Measurements from ENCODE around the gene MTG2. TPM values are rescaled to one million over a fixed set of nuclear protein-coding genes. Genes with fewer than 3 reads are reported as not detected.

Gene MTG2
- total RNA-seq, 6 experiments from 2014 or later: 27.0 to 45.6 (median 31.8) TPM

- ATAC-seq (peak in 2 of 4 donors; percentile 15 to 18), DNase-seq (peak in 2 of 3 donors; percentile 14 to 24)
- Histone ChIP-seq H3K27ac (peak overlapping the region in 1 of 3 donors; percentile 7), H3K9me3 (no peaks in the 10 kb centered on the region), H3K36me3 (peaks cover 0 to 24% (median 2%) of the 10 kb centered on the region in 4 donors), H3K27me3 (no peaks in the 10 kb centered on the region), H3K4me3 (no peak overlapping the region), H3K4me1 (peaks cover 0 to 15% (median 2%) of the 10 kb centered on the region in 4 donors)
- TF ChIP-seq POLR2A (IDR thresholded peaks at IDR 0.05): no peak
- TF ChIP-seq CTCF (IDR thresholded peaks at IDR 0.05): no peak
- WGBS (ENCODE audit: insufficient coverage, low coverage, low lambda C conversion rate, missing lambda C conversion rate): 83% methylated on average over 1 of the region's 10 CpGs
- intact Hi-C loops (cut with DNase I): no loop called here
Measured at GRCh38 chr20:62192635-62193034, 9.8 kb downstream of the MTG2 start.

- WGBS (ENCODE audit: insufficient coverage, low coverage, low lambda C conversion rate, missing lambda C conversion rate): 56% methylated on average over 17 of the region's 29 CpGs
- Histone ChIP-seq H3K27me3 (no peaks in the 10 kb centered on the region), H3K9me3 (no peaks in the 10 kb centered on the region), H3K27ac (peak overlapping the region in 1 of 3 donors; percentile 7), H3K4me3 (no peak overlapping the region), H3K36me3 (peaks cover 0 to 31% (median 7%) of the 10 kb centered on the region in 4 donors), H3K4me1 (peaks cover 0 to 10% (median 0%) of the 10 kb centered on the region in 4 donors)
- no peak for TF ChIP-seq POLR2A (IDR thresholded peaks at IDR 0.05)
- no peak for TF ChIP-seq CTCF (IDR thresholded peaks at IDR 0.05)
- DNase-seq (peak in 2 of 3 donors; percentile 32 to 60), ATAC-seq (peak; percentile 60 to 66 (median 64))
- intact Hi-C loops (cut with DNase I): no loop called here
Measured at GRCh38 chr20:62193079-62194025, 10.5 kb downstream of the MTG2 start.

DNA sequence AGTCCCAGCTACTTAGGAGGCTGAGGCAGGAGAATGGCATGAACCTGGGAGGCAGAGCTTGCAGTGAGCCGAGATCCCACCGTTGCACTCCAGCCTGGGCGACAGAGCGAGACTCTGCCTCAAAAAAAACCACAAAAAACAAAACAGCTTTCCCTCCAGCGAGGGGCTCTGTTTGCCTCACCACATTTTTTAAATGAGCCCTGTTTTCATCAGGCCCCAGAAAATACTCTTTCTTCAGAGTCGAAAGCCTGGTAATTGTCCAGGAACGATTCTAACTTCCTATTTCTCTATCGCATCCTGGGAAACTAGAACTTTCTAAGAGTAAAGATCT lies 12.2 kb downstream of the MTG2 start:
- peaks cover 0 to 38% (median 14%) of the 10 kb centered on the region in 4 donors for H3K36me3 ChIP-seq
- WGBS (ENCODE audit: insufficient coverage, low coverage, low lambda C conversion rate, missing lambda C conversion rate): 83% methylated on average over 4 of the region's 8 CpGs
- no peak for ATAC-seq
- H3K27ac ChIP-seq: no peak overlapping the region
- H3K9me3 ChIP-seq: no peaks in the 10 kb centered on the region
- no peak for DNase-seq
- intact Hi-C loops (cut with DNase I): no loop called here
- no peaks in the 10 kb centered on the region for H3K27me3 ChIP-seq
- no peak for TF ChIP-seq CTCF (IDR thresholded peaks at IDR 0.05)
- TF ChIP-seq POLR2A (IDR thresholded peaks at IDR 0.05): no peak
- H3K4me3 ChIP-seq: no peak overlapping the region
- H3K4me1 ChIP-seq: peaks cover 0 to 10% (median 0%) of the 10 kb centered on the region in 4 donors

- TF ChIP-seq CTCF (IDR thresholded peaks at IDR 0.05) (no peak), POLR2A (IDR thresholded peaks at IDR 0.05) (no peak)
- Histone ChIP-seq H3K9me3 (no peaks in the 10 kb centered on the region), H3K4me3 (no peak overlapping the region), H3K36me3 (peaks cover 0 to 45% (median 16%) of the 10 kb centered on the region in 4 donors), H3K27me3 (no peaks in the 10 kb centered on the region), H3K27ac (no peak overlapping the region), H3K4me1 (peaks cover 0 to 10% (median 0%) of the 10 kb centered on the region in 4 donors)
- WGBS (ENCODE audit: insufficient coverage, low coverage, low lambda C conversion rate, missing lambda C conversion rate): 92% methylated on average over 10 of the region's 10 CpGs
- intact Hi-C loops (cut with DNase I): no loop called here
- peak in 2 of 3 donors; percentile 4 to 27 for DNase-seq
- ATAC-seq: no peak
Measured at GRCh38 chr20:62195736-62196135, 12.9 kb downstream of the MTG2 start.
